Endodermal cell (in vitro differentiated cells): ENCODE data around the gene MOB3B. TPM values are rescaled to one million over a fixed set of nuclear protein-coding genes. Genes with fewer than 3 reads are reported as not detected.
A peak's percentile ranks its signal among the peaks of the same experiment; 100 is the strongest.

Experiments
- DNase-seq: peaks from one replicate; pipeline ENCODE4 v3.0.0-alpha.2; 2017
- H3K27ac ChIP-seq: 2 replicates; pipeline ENCODE4 v1.5.1; 2013; ENCODE audit warnings: mild to moderate bottlenecking, low read depth, low read length, moderate library complexity
- H3K27me3 ChIP-seq: 2 replicates; pipeline ENCODE4 v1.6.1; 2013; ENCODE audit warnings: mild to moderate bottlenecking, low read length, moderate library complexity; ENCODE audit not compliant: insufficient read depth, control insufficient read depth, poor library complexity, severe bottlenecking
- H3K36me3 ChIP-seq: 2 replicates; pipeline ENCODE4 v1.7.0; 2013; ENCODE audit warnings: mild to moderate bottlenecking, low read length, moderate library complexity; ENCODE audit not compliant: control insufficient read depth, insufficient read depth
- H3K4me1 ChIP-seq: one replicate; pipeline ENCODE4 v1.7.0; 2013; ENCODE audit warnings: low read length; ENCODE audit not compliant: control insufficient read depth, insufficient read depth
- H3K4me3 ChIP-seq: 2 replicates; pipeline ENCODE4 v1.5.1; 2013; ENCODE audit warnings: mild to moderate bottlenecking, low read length, moderate library complexity
- H3K9ac ChIP-seq: 2 replicates; pipeline ENCODE4 v1.6.1; 2013; ENCODE audit warnings: mild to moderate bottlenecking, low read length, moderate library complexity; ENCODE audit not compliant: poor library complexity, severe bottlenecking; ENCODE audit errors: extremely low read depth
- H3K9me3 ChIP-seq: 2 replicates; pipeline ENCODE4 v1.6.1; 2013; ENCODE audit warnings: mild to moderate bottlenecking, low read length, moderate library complexity; ENCODE audit not compliant: control insufficient read depth
- H3K27ac Mint-ChIP-seq: 2 replicates; pipeline ENCODE4 v1.8.0; 2020; ENCODE audit warnings: mixed read lengths
- H3K27me3 Mint-ChIP-seq: 2 replicates; pipeline ENCODE4 v1.8.0; 2021; ENCODE audit warnings: mild to moderate bottlenecking, mixed read lengths; ENCODE audit not compliant: insufficient read depth
- H3K36me3 Mint-ChIP-seq: 2 replicates; pipeline ENCODE4 v1.8.0; 2020; ENCODE audit warnings: low read depth, mixed read lengths
- H3K4me1 Mint-ChIP-seq: 2 replicates; pipeline ENCODE4 v1.8.0; 2020; ENCODE audit warnings: mixed read lengths
- H3K4me3 Mint-ChIP-seq: 2 replicates; pipeline ENCODE4 v1.8.0; 2020; ENCODE audit warnings: mild to moderate bottlenecking, moderate library complexity, mixed read lengths
- H3K9me3 Mint-ChIP-seq: 2 replicates; pipeline ENCODE4 v1.8.0; 2020; ENCODE audit warnings: mild to moderate bottlenecking, mixed read lengths
- WGBS, 2 experiments: methylation state at CpG; one replicate each; pipeline versions ENCODE4 v1.1.5 to v1.1.7; 2013; ENCODE audit warnings: missing lambda C conversion rate in 2 of 2, mixed read lengths in 1 of 2; ENCODE audit not compliant: insufficient coverage in 1 of 2, insufficient read length in 1 of 2; 5-methylcytosine and 5-hydroxymethylcytosine counted together
- total RNA-seq, 2 donors: library from RNA; stranded (reverse); fragmentation: NEBNext Ultra II Directional in 1 of 2; extraction: Animal tissue kit (Norgen Biotek cat#: 25700) in 1 of 2; gene quantifications; 2 replicates in 1 of 2; 3 replicates in 1 of 2; pipeline ENCODE4 v1.2.1, GENCODE V29; 2021
- TF ChIP-seq, protein P1 (sequence below): fragments of 200-600 bp; sonication (generic); conservative IDR thresholded peaks from 2 replicates; pipeline ENCODE4 v1.5.0; 2021; ENCODE audit warnings: antibody characterized with exemption, mild to moderate bottlenecking

The MOB3B gene
- total RNA-seq, 2 donors from 2014 or later: 5.6 to 6.2 TPM

- Histone ChIP-seq H3K27me3 (peaks cover 67% of the 10 kb centered on the region), H3K27ac (no peak overlapping the region), H3K9ac (no peak overlapping the region), H3K4me1 (peaks cover 8% of the 10 kb centered on the region), H3K36me3 (no peaks in the 10 kb centered on the region), H3K9me3 (no peaks in the 10 kb centered on the region), H3K4me3 (no peak overlapping the region)
- Mint-ChIP-seq H3K36me3 (no peaks in the 10 kb centered on the region), H3K27me3 (peaks cover 66% of the 10 kb centered on the region), H3K4me3 (no peak overlapping the region), H3K27ac (no peak overlapping the region), H3K9me3 (no peaks in the 10 kb centered on the region), H3K4me1 (peaks cover 34% of the 10 kb centered on the region)
- 38 to 59% methylated on average over 3 to 5 of the region's 5 CpGs for WGBS, 2 experiments
- DNase-seq: peak; percentile 70
- TF ChIP-seq, protein P1, sequence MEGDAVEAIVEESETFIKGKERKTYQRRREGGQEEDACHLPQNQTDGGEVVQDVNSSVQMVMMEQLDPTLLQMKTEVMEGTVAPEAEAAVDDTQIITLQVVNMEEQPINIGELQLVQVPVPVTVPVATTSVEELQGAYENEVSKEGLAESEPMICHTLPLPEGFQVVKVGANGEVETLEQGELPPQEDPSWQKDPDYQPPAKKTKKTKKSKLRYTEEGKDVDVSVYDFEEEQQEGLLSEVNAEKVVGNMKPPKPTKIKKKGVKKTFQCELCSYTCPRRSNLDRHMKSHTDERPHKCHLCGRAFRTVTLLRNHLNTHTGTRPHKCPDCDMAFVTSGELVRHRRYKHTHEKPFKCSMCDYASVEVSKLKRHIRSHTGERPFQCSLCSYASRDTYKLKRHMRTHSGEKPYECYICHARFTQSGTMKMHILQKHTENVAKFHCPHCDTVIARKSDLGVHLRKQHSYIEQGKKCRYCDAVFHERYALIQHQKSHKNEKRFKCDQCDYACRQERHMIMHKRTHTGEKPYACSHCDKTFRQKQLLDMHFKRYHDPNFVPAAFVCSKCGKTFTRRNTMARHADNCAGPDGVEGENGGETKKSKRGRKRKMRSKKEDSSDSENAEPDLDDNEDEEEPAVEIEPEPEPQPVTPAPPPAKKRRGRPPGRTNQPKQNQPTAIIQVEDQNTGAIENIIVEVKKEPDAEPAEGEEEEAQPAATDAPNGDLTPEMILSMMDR: peak; percentile 47
Measured at GRCh38 chr9:27353474-27354229, 176.0 kb downstream of the MOB3B start.

DNA sequence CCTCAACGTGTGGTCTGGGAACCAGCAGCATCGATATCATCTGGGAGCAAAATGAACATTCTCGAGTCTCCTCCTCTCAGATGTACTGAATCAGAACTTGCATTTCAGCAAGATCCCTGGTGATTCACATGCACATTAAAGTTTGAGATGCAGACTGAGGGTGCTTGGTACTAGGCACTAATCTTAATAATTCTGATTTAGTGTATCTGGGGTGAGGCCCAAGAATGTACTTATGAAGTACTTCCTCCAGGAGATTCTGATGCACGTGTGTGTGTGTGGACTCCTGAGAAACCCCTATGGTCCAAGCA lies 176.5 kb downstream of the MOB3B start:
- Mint-ChIP-seq H3K4me1 (peaks cover 35% of the 10 kb centered on the region), H3K9me3 (no peaks in the 10 kb centered on the region), H3K27me3 (peaks cover 67% of the 10 kb centered on the region), H3K36me3 (no peaks in the 10 kb centered on the region), H3K27ac (no peak overlapping the region), H3K4me3 (no peak overlapping the region)
- Histone ChIP-seq H3K36me3 (no peaks in the 10 kb centered on the region), H3K9ac (no peak overlapping the region), H3K27ac (no peak overlapping the region), H3K4me3 (no peak overlapping the region), H3K27me3 (peaks cover 61% of the 10 kb centered on the region), H3K4me1 (peaks cover 8% of the 10 kb centered on the region), H3K9me3 (no peaks in the 10 kb centered on the region)
- peak; percentile 26 for DNase-seq
- TF ChIP-seq, protein P1: no peak
- 79 to 87% methylated on average over 3 to 4 of the region's 4 CpGs for WGBS, 2 experiments

- Histone ChIP-seq H3K9me3 (no peaks in the 10 kb centered on the region), H3K4me1 (peaks cover 8% of the 10 kb centered on the region), H3K27me3 (peaks cover 57% of the 10 kb centered on the region), H3K27ac (no peak overlapping the region), H3K4me3 (no peak overlapping the region), H3K36me3 (no peaks in the 10 kb centered on the region), H3K9ac (no peak overlapping the region)
- H3K9me3 Mint-ChIP-seq: no peaks in the 10 kb centered on the region
- H3K27ac Mint-ChIP-seq: no peak overlapping the region
- H3K4me1 Mint-ChIP-seq: peaks cover 35% of the 10 kb centered on the region
- TF ChIP-seq, protein P1: no peak
- WGBS, 2 experiments: 95 to 100% methylated on average over 4 to 5 of the region's 5 CpGs
- peaks cover 67% of the 10 kb centered on the region for H3K27me3 Mint-ChIP-seq
- H3K4me3 Mint-ChIP-seq: no peak overlapping the region
- no peaks in the 10 kb centered on the region for H3K36me3 Mint-ChIP-seq
- peak; percentile 18 for DNase-seq
Measured at GRCh38 chr9:27352457-27353165, 177.0 kb downstream of the MOB3B start.
